GM10248 (cell line): Measurements from ENCODE around the gene LMNB1.

Experiments used
- CTCF ChIA-PET: fragments of 300-600 bp; sonication (Branson Sonifier 250); formaldehyde crosslinking; extraction: SDS; loops from one replicate; lab custom pipeline; 2021; ENCODE audit warnings: antibody characterized with exemption; lab: Yijun Ruan, JAX
- POLR2A ChIA-PET: fragments of 350-650 bp; sonication (Branson Sonifier 250); formaldehyde crosslinking; extraction: SDS; loops from one replicate; lab custom pipeline; 2020; ENCODE audit warnings: antibody characterized with exemption; lab: Yijun Ruan, JAX
- DNase-seq: peaks from one replicate; pipeline ENCODE4 v3.0.0; 2012; ENCODE audit errors: extremely low spot score
- CTCF ChIP-seq: IDR thresholded peaks from 2 replicates; pipeline ENCODE4 v1.5.1; 2012; ENCODE audit warnings: mild to moderate bottlenecking, low read depth; ENCODE audit errors: extremely low read depth, missing control alignments, control extremely low read depth

The LMNB1 gene

GRCh38 chr5:126816649-126817048, 39.7 kb downstream of the LMNB1 start:
- no peak for DNase-seq
- CTCF ChIA-PET: interaction anchor here (1.1 to 2.5 kb wide), 6 partner anchors 12 to 36 kb away, joined by 3 to 10 read pairs (median 4); no protein-coding TSS in a partner anchor
- TF ChIP-seq CTCF: no peak
- POLR2A ChIA-PET: no interaction called here

GRCh38 chr5:126818736-126819135, 41.8 kb downstream of the LMNB1 start:
- CTCF ChIA-PET: interaction anchor here (0.8 kb wide), 2 partner anchors 15 to 17 kb away, joined by 3 read pairs; no protein-coding TSS in a partner anchor
- no peak for TF ChIP-seq CTCF
- no peak for DNase-seq
- POLR2A ChIA-PET: interaction anchor here (0.7 kb wide), 1 partner anchor 96 kb away, joined by 4 read pairs; no protein-coding TSS in a partner anchor

- ChIA-PET CTCF (interaction anchor here (0.8 kb wide), 2 partner anchors 14 to 17 kb away, joined by 3 read pairs; no protein-coding TSS in a partner anchor), POLR2A (no interaction called here)
- TF ChIP-seq CTCF: no peak
- DNase-seq: no peak
Observed at GRCh38 chr5:126819253-126819652, 42.3 kb downstream of the LMNB1 start.

GRCh38 chr5:126826619-126827215, 49.8 kb downstream of the LMNB1 start:
- no peak for TF ChIP-seq CTCF
- POLR2A ChIA-PET: no interaction called here
- no peak for DNase-seq
- CTCF ChIA-PET: interaction anchor here (0.7 to 2.3 kb wide), 7 partner anchors 9 to 157 kb away, joined by 3 to 11 read pairs (median 3); no protein-coding TSS in a partner anchor

- CTCF ChIA-PET: interaction anchor here (1.2 kb wide), 1 partner anchor 12 kb away, joined by 4 read pairs; no protein-coding TSS in a partner anchor
Observed at GRCh38 chr5:126829098-126829497, 52.2 kb downstream of the LMNB1 start.

GRCh38 chr5:126830061-126830460, 53.1 kb downstream of the LMNB1 start:
- CTCF ChIA-PET: interaction anchor here (0.9 to 1.8 kb wide), 7 partner anchors 9 to 170 kb away, joined by 3 to 5 read pairs (median 3); no protein-coding TSS in a partner anchor
- no peak for DNase-seq
- no peak for TF ChIP-seq CTCF
- POLR2A ChIA-PET: no interaction called here

More at GRCh38 chr5:126829098-126829497, 52.2 kb downstream of the LMNB1 start:
- POLR2A ChIA-PET: no interaction called here
- no peak for TF ChIP-seq CTCF
- no peak for DNase-seq
